KMS-11 (cell line): ENCODE results near the gene RHOBTB3.
A peak's percentile ranks its signal among the peaks of the same experiment; 100 is the strongest.

Experiments
- H2AFZ ChIP-seq: fragments of 200-600 bp; sonication (generic); 2 replicates; pipeline ENCODE4 v1.6.1; 2016; ENCODE audit warnings: antibody characterized with exemption, mixed run types, low read depth
- H3K27ac ChIP-seq: fragments of 200-600 bp; sonication (generic); 2 replicates; pipeline ENCODE4 v1.6.1; 2016; ENCODE audit warnings: mild to moderate bottlenecking, mixed run types
- H3K27me3 ChIP-seq: fragments of 200-600 bp; sonication (generic); 2 replicates; pipeline ENCODE4 v1.6.1; 2017; ENCODE audit warnings: mild to moderate bottlenecking, low read depth, mixed run types, moderate library complexity; ENCODE audit not compliant: insufficient read depth
- H3K36me3 ChIP-seq: fragments of 200-600 bp; sonication (generic); 2 replicates; pipeline ENCODE4 v1.6.1; 2017; ENCODE audit warnings: mild to moderate bottlenecking, mixed run types; ENCODE audit not compliant: insufficient read depth
- H3K4me1 ChIP-seq: fragments of 200-600 bp; sonication (generic); 2 replicates; pipeline ENCODE4 v1.6.1; 2016; ENCODE audit warnings: mild to moderate bottlenecking, low read depth, mixed run types; ENCODE audit not compliant: poor library complexity, severe bottlenecking
- H3K4me2 ChIP-seq: fragments of 200-600 bp; sonication (generic); 2 replicates; pipeline ENCODE4 v1.7.0; 2016; ENCODE audit warnings: mild to moderate bottlenecking, mixed run types
- H3K4me3 ChIP-seq: fragments of 200-600 bp; sonication (generic); IDR thresholded peaks from 2 replicates; pipeline ENCODE4 v1.6.1; 2017; ENCODE audit warnings: low read depth, low read length, mixed read lengths; ENCODE audit not compliant: insufficient read depth
- H3K79me2 ChIP-seq: fragments of 200-600 bp; sonication (generic); 2 replicates; pipeline ENCODE4 v1.6.1; 2016; ENCODE audit warnings: low read depth, mixed run types; ENCODE audit not compliant: insufficient read depth
- H3K9ac ChIP-seq: fragments of 200-600 bp; sonication (generic); 2 replicates; pipeline ENCODE4 v1.6.1; 2016; ENCODE audit warnings: mild to moderate bottlenecking, mixed run types
- H4K20me1 ChIP-seq: fragments of 200-600 bp; sonication (generic); 2 replicates; pipeline ENCODE4 v1.6.1; 2016; ENCODE audit warnings: mild to moderate bottlenecking, mixed run types; ENCODE audit not compliant: insufficient read depth
- TF ChIP-seq, protein P1 (sequence below): fragments of 200-600 bp; sonication (generic); conservative IDR thresholded peaks from 2 replicates; pipeline ENCODE4 v1.6.1; 2017; ENCODE audit warnings: low read depth, mild to moderate bottlenecking, antibody characterized with exemption, low read length, moderate library complexity, mixed read lengths

RHOBTB3 gene

DNA sequence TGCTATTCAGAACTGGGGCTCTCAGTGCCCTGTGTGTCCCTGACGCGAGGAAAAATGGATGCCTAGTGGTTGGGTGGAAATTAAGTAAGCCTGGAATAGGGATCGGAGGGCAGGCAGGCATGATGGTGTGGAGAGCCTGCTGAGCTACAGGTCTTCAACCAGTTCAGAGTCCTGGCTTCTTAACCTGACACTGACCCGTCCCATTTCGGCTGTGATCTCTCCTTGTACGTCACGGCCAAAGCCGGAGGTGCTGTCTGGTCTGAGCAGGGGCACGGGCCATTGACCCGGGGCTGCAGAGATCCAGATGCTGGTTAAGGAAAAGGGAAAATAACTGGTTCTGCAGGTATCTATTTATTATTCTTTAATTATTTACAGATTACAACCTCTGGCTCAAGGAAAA is 27.9 kb downstream of the RHOBTB3 start:
- Histone ChIP-seq H2AFZ (no peak overlapping the region), H3K4me3 (no peak overlapping the region), H3K4me1 (peaks cover 66% of the 10 kb centered on the region), H3K4me2 (peak overlapping the region; percentile 60), H3K9ac (peak overlapping the region; percentile 15; the same call in 1 of the 2 replicates), H3K27me3 (no peaks in the 10 kb centered on the region), H3K79me2 (no peaks in the 10 kb centered on the region), H4K20me1 (no peaks in the 10 kb centered on the region), H3K27ac (peak overlapping the region; percentile 65; the same call in 1 of the 2 replicates), H3K36me3 (peaks cover 5% of the 10 kb centered on the region; the same call in 1 of the 2 replicates)
- TF ChIP-seq, protein P1, sequence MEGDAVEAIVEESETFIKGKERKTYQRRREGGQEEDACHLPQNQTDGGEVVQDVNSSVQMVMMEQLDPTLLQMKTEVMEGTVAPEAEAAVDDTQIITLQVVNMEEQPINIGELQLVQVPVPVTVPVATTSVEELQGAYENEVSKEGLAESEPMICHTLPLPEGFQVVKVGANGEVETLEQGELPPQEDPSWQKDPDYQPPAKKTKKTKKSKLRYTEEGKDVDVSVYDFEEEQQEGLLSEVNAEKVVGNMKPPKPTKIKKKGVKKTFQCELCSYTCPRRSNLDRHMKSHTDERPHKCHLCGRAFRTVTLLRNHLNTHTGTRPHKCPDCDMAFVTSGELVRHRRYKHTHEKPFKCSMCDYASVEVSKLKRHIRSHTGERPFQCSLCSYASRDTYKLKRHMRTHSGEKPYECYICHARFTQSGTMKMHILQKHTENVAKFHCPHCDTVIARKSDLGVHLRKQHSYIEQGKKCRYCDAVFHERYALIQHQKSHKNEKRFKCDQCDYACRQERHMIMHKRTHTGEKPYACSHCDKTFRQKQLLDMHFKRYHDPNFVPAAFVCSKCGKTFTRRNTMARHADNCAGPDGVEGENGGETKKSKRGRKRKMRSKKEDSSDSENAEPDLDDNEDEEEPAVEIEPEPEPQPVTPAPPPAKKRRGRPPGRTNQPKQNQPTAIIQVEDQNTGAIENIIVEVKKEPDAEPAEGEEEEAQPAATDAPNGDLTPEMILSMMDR: no peak

DNA sequence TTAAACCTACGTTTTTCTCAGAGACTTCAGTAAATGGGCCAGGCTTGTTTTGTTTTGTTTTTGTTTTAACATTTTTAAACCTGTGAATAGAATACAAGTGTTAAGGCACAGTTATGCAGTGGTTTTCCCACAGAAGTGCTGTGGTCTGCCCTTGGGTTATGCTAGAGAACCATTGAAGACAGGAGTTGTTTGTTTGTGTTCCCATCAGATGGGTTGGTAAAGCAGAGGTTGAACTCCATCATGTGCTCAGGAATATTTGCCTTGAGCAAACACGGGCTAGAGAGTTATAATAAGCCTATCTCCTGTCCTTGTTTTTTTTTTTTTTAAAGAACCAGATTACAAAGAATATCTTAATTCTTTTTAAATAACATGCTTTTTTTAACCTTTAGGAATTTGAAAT is 28.5 kb downstream of the RHOBTB3 start:
- H3K4me2 ChIP-seq: peak overlapping the region; percentile 60

DNA sequence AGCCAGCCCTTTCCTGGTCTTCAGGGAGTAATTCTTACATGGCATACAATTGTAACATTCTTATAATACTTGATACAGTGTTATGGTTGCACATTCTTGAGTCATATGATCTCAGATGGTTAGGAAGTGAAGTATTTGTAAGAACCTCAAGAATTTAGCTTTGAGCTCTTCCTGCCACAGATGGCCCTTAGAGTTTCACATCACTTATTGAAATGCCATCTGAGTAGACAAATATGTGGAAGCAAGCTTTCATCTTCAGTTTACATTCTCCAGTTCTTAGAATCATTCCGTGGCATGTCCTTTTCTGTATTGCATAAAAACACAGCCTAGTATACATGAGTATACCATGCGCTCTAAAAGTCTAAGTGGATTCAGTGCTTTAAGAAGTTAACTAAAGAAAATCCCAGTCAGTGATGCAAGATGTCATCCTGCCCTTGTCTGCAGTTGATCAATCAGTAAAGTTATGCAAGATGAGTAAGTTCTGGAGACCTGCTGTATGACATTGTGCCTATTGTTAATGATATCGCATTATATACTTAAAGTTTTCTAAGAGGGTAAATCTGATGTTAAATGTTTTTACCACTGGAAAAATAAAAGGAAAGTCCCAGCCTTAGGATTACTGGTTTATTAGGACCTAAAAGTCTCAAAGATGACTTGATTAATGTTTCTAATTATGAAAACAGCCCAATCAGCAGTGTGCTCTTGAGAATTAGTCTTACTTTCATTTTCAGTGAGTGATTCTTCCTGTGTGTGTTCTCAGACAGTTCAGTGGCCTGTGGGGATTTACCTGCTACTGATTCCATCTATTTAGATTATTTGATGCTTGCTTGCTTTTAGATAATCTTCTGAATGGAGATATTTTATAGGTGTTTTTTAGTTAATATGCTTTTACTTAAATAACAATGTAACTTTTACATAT is 29.4 kb downstream of the RHOBTB3 start:
- Histone ChIP-seq H3K27me3 (no peaks in the 10 kb centered on the region), H3K79me2 (no peaks in the 10 kb centered on the region), H3K4me3 (no peak overlapping the region), H3K36me3 (peaks cover 5% of the 10 kb centered on the region; the same call in 1 of the 2 replicates), H3K4me2 (peak overlapping the region; percentile 60), H3K27ac (peak overlapping the region; percentile 65), H2AFZ (no peak overlapping the region), H3K9ac (peak overlapping the region; percentile 15; the same call in 1 of the 2 replicates), H3K4me1 (peaks cover 66% of the 10 kb centered on the region), H4K20me1 (no peaks in the 10 kb centered on the region)
- TF ChIP-seq, protein P1: no peak

More for the DNA sequence above, 28.5 kb downstream of the RHOBTB3 start:
- Histone ChIP-seq H3K4me3 (no peak overlapping the region), H2AFZ (no peak overlapping the region), H3K36me3 (peaks cover 5% of the 10 kb centered on the region; the same call in 1 of the 2 replicates), H3K79me2 (no peaks in the 10 kb centered on the region), H4K20me1 (no peaks in the 10 kb centered on the region), H3K27me3 (no peaks in the 10 kb centered on the region), H3K9ac (peak overlapping the region; percentile 15; the same call in 1 of the 2 replicates), H3K4me1 (peaks cover 66% of the 10 kb centered on the region), H3K27ac (peak overlapping the region; percentile 65)
- TF ChIP-seq, protein P1: no peak

DNA sequence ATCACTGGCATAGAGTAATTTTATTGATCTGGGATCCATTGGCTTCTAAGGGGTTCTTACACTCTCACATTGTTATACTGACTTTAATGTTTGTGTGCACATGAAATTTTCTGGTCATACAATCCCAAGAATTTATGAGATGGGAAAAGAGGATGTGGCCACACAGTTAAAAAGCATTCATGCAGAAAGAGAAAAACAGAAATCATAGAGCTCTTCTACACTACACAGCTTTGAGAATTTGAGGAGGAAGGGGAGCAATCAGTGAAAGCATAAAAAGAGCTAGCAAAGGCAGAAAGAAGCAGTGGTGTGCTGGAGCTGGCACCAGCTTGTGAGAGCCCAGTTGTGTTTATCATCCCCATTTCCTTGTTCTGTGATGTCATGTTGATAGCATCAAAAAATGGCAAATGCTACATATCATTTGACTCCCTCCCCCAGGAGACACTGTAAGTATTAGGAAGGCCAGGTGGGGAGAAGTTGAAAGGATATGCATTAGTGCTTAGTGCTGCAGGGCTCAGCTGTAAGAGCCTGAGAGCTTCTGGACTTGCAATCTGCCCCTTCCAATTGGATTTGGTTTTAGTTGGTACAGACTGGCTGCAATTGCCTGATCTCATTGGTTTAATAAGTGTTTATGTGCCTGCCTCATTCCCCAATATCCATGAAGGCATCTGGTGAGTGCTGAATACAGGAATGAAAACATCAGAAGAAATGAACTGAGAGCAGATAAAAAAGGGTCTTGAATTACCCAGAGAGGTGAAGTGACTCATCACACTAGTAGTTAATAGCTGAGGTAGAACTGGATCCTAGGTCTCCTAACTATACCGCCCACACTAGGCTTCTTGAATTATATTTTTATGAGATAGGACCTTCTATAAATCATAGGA is 30.9 kb downstream of the RHOBTB3 start:
- no peak overlapping the region for H3K4me3 ChIP-seq
- TF ChIP-seq, protein P1: no peak
- no peak overlapping the region for H3K27ac ChIP-seq
- H3K9ac ChIP-seq: no peak overlapping the region
- no peaks in the 10 kb centered on the region for H4K20me1 ChIP-seq
- no peaks in the 10 kb centered on the region for H3K36me3 ChIP-seq
- H3K79me2 ChIP-seq: no peaks in the 10 kb centered on the region
- H3K4me1 ChIP-seq: peaks cover 60% of the 10 kb centered on the region
- H2AFZ ChIP-seq: no peak overlapping the region
- no peaks in the 10 kb centered on the region for H3K27me3 ChIP-seq
- peak overlapping the region; percentile 60; the same call in 1 of the 2 replicates for H3K4me2 ChIP-seq
